OCI-LY3 (cell line): ENCODE data around the gene TNFRSF19.

Experiments
- EZH2phosphoT487 ChIP-seq: fragments of 200-600 bp; shearing (Covaris generic); IDR thresholded peaks from 2 replicates; pipeline ENCODE4 v1.6.1; 2018; ENCODE audit warnings: antibody characterized with exemption, mixed run types, low read depth
- TF ChIP-seq, protein P1 (sequence below): fragments of 200-600, 300-600 bp; sonication (generic); IDR thresholded peaks from 2 replicates; pipeline ENCODE4 v1.5.1; 2014; ENCODE audit warnings: antibody characterized with exemption, low read length, low read depth

DNA sequence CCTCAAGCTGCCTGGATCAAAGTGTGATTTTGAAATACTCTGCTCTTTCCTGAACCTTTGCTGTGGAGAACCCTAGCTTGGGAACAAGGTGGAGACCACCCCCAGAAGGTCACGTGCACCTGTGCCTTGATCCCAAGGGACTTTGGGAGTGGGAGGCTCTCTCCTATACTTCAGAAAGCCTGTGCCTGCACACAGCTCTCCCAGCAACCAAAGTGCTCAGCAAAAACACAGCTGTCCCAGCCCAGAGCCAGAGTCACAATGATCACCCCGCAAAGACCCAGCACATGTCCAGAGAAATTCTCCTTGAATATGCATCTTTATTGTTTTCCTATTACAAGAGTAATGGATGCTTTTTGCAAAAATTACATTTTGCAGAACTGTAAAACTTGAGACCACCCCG is 43.4 kb downstream of the TNFRSF19 start:
- TF ChIP-seq, protein P1, sequence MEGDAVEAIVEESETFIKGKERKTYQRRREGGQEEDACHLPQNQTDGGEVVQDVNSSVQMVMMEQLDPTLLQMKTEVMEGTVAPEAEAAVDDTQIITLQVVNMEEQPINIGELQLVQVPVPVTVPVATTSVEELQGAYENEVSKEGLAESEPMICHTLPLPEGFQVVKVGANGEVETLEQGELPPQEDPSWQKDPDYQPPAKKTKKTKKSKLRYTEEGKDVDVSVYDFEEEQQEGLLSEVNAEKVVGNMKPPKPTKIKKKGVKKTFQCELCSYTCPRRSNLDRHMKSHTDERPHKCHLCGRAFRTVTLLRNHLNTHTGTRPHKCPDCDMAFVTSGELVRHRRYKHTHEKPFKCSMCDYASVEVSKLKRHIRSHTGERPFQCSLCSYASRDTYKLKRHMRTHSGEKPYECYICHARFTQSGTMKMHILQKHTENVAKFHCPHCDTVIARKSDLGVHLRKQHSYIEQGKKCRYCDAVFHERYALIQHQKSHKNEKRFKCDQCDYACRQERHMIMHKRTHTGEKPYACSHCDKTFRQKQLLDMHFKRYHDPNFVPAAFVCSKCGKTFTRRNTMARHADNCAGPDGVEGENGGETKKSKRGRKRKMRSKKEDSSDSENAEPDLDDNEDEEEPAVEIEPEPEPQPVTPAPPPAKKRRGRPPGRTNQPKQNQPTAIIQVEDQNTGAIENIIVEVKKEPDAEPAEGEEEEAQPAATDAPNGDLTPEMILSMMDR = no peak
- TF ChIP-seq EZH2phosphoT487 = no peak
